ENCODE data around the gene HBB.

Gene HBB

DNA sequence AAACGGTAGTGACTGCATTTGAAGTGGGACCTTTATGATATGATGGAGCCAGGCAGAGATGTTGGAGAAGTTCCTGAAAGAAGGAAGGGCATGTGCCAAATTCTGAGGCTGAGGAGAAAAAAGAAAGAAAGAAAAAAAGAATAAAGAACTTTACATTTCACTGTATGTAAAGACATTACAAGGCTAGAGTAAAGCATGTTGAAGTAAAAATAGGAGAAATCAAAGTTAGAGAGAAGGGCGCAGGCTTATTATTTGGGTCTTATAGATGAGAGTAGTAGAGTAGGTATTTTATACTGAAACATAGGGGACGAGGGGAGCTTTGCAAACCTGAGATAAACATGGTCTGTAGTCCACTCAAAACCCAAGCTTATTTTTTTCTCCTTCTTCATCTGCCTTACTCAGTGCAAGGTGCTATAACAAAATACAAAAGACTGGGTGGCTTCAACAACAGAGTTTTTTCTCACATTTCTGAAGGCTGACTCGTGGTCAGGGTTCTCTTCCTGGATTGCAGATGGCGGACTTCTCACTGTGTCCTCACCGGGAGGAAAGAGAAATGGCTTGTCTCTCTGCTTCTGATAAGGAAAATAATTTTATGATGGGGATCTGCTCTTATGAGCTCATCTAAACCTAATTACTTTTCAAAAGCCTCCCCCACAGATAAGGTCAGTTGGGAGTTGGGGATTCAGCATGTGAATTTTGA lies 20.1 kb upstream of the HBB start:
- DNase-seq, result no peak

GRCh38 chr11:5245155-5245554 lies 18.3 kb upstream of the HBB start:
- DNase-seq, result no peak

DNA sequence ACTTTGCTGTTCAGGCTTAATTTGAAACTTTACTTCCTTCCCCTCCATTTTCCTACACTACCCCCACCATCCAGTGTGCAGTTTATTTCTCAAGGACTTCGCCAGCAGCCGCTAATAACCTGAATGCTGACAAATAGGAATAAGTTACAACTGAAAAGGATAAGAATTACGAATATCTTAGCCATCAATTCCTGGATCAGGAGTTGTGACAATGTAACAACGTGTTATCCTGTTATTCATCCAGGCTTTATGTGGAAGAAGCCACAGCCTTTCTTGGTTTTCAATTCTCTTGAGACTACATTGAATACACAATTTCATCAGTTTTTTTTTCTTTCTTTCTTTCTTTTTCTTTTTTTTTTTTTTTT lies 16.9 kb upstream of the HBB start:
- no peak for DNase-seq

DNA sequence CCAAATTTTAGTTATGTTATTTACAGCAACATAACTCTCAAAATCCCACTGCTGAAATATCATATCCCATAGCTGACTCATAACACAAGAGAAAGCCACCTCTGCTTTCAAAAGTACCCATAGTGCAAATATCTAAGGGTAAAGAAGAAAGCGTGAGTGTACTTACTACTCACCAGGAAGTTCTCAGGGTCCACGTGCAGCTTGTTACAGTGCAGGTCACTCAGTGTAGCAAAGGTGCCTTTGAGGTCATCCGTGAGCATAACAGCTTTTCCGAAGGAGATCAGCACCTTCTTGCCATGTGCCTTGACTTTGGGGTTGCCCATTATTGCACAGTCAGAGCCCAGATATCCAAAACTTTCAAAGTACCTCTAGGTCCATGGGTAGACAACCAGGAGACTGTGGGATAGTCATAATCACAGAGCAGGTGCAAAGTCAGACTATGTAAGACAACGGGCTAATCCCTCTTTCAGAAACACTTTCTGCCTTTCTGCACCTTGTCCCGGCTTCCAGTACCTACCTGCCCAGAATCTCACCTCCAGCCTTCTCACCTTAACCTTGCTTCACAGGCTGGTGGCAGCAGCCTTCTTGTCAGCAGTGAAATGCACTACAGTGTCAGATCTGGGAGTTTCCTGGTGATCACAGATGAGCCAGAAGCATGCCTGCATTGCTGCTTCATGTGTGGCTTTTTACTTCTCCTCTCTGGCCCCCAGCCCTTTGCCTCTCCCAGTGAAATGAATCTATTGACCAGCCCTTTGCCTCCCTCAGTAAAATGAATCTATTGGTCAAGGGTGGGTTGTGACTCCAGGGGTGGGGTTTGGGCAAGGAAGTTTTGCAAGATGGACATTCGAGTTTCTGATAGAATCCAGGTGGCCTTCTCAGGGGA lies 16.3 kb upstream of the HBB start:
- DNase-seq, result no peak

DNA sequence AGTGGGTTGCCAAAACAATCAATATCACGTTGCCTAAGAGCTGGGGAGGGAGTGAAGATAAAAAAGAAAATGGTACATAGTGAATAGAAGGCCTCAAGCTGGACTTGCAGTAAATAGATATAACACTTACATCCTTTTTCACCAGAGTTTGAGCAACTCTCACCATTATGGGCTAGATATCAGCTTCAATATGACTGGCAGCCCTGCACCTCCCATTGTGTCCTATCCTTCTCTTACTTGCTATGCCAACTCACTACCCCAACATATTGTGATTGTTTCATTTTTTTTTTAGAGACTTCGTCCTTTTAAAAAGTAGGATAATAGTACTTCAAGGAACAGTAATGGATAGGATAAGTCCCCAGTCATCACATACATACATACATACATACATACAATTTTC lies 15.3 kb upstream of the HBB start:
- DNase-seq, result no peak

DNA sequence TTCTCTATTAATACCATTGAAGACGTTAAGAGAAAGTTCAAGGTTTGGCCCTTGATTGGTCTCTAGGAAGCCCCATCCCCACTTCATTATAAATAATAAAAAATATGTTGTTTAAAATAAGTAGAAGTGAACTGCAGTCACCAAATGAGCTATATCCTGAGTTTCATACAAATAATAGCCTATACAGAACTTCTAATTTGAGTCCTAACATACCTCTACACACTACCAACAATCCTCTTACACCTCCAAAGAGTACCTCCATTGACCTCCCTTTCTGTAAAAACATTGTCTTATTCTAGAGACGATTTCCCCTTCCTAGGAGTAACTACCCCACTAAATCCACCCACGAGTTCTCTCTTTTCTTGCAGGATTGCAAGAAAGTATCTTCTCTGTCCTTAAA lies 14.6 kb upstream of the HBB start:
- DNase-seq, result no peak

GRCh38 chr11:5240458-5240857 lies 13.6 kb upstream of the HBB start:
- DNase-seq, result no peak

DNA sequence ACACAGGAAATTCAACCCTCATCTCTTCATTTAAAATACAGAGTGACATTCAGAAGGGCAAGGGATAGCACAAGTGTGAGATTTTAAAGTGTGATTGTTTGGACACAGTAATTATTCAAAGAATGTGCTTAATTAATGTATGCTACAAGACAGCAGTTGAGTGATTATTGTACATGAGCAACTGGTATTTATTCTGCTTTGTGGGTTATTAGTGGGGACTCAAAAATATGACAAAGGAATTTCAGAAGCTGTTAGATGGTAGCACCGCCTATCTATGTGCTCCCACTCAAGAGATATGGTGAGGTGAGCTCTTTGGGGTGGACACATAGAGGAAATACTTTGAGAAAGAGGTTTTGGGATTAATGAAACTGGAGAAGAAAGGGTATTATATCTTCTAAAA lies 13.2 kb upstream of the HBB start:
- no peak for DNase-seq

GRCh38 chr11:5239046-5239445 lies 12.2 kb upstream of the HBB start:
- no peak for DNase-seq

DNA sequence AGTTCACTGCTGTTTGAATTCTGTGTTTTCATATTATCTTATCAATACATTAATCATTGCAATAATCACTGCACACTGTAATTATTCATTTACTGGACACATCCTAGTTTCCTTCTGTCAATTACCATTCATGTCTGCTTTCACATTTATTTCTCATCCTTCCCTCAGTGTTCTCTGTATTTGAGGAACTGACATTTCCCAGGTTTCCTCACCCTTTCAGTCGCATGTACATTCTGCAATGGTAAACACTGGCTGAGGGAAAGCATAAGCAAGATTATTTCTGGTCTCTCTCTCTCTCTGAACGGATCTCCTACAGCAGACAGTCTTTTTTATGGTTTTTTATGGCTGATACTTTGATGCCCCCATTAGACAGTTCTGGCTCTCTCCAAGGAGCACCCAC lies 11.6 kb upstream of the HBB start:
- no peak for DNase-seq

- DNase-seq, result no peak
Observed at GRCh38 chr11:5237420-5237819, 10.5 kb upstream of the HBB start.

DNA sequence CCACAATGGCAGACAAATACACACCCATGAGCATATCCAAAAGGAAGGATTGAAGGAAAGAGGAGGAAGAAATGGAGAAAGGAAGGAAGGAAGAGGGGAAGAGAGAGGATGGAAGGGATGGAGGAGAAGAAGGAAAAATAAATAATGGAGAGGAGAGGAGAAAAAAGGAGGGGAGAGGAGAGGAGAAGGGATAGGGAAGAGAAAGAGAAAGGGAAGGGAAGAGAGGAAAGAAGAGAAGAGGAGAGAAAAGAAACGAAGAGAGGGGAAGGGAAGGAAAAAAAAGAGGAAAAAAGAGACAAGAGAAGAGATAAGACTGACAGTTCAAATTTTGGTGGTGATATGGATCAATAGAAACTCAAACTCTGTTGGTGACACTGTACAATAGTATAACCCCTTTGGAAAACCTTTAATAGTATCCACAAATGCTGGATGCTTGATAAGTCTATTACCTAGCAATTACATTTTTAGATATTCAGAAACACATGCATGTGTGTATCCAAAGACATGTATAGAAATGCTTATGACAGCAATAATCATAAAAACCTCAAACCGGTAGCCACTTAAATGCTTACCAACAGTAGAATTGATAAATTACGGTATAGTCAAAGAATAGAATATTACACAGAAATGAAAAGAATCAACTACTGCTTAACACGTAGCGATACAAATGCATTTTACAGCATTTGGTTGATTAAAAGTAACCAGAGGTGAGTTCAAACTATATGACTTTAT lies 8.7 kb upstream of the HBB start:
- no peak for DNase-seq

DNA sequence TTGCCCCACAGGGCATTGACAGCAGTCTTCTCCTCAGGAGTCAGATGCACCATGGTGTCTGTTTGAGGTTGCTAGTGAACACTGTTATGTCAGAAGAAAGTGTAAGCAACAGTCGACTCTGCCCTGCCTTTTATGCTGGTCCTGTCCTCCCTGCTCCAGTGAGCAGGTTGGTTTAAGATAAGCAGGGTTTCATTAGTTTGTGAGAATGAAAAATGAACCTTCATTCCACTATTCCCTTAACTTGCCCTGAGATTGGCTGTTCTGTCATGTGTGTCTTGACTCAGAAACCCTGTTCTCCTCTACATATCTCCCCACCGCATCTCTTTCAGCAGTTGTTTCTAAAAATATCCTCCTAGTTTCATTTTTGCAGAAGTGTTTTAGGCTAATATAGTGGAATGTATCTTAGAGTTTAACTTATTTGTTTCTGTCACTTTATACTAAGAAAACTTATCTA lies 7.5 kb upstream of the HBB start, which contains the start of gene HBD:
Gene HBD (minus strand): TSS at position 103 of the 454 bp plus-strand sequence. CDS start 50 bp downstream, at position 53.
- DNase-seq, result peak; percentile 1

GRCh38 chr11:5233307-5233706 lies 6.4 kb upstream of the HBB start:
- no peak for DNase-seq

DNA sequence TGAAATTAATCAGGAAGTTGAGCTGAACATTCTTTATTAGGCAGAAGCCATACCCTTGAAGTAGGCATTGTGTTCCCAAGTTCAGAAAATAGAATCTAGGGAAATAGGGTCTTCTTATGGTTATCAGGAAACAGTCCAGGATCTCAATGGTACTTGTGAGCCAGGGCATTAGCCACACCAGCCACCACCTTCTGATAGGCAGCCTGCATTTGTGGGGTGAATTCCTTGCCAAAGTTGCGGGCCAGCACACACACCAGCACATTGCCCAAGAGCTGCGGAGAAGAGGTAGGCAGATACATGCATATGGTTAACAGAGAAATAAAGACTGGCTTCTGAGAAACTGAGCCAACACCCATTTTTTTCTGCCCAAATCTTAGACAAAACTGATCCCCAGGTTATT lies 6.0 kb upstream of the HBB start:
- no peak for DNase-seq

DNA sequence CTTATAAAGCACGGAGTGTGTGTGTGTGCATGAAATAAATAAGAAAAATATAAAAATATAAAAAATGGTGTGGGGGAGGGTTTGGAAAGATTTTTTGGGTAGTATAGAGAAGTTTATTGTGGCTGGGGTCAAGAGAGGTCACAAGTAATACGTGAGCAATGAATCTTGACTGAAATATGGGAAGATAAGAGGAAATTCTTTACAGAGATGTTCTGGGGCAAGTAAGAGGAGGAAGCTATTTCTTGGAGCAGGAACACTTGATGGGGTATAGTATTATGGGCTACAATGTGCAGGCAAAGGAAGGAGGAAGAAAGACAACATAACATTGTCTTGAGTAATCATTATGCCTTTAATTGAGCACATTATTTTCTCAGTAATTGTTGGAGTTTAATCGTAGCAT lies 5.3 kb upstream of the HBB start:
- no peak for DNase-seq

GRCh38 chr11:5231111-5231510 lies 4.2 kb upstream of the HBB start:
- no peak for DNase-seq

DNA sequence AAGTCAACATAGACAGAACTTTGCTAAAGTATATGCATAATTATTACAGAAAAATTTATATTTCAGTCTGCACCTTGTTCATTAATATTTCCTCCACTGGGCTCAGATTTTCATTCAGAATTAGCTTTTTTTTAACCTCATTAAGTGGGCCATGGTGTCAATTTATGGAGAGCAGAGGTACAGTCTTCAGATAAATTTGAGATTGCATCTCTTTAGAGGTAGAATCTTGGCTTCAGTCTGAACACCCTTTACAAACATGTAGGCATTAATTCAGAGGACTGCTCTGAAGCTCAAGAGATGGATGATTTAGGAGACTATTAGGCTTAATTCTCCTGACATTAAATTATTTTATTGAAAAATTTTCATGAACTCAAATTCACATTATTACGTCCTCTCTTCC lies 3.4 kb upstream of the HBB start:
- DNase-seq, result no peak

- no peak for DNase-seq
Observed at GRCh38 chr11:5229796-5230195, 2.9 kb upstream of the HBB start.

DNA sequence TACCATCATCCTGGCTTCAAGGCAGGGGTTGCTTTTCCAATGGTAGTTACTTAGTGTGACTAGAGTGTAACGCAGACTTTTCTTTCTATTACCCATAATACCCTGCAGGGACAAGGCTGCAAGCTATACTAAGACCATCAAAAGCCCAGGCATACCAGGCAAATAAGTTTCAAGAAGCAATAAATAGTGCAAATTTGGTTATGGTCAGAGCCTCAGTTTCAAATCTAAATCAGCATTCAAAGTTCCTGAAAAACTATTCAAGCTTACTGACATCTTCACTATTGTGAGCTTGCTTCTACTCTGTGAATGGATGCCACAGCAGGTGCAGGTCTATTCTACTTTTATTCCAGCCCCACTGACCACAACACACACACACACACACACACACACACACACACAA lies 2.5 kb upstream of the HBB start:
- DNase-seq, result no peak

- DNase-seq, result no peak
Observed at GRCh38 chr11:5228124-5228523, 1.3 kb upstream of the HBB start.

DNA sequence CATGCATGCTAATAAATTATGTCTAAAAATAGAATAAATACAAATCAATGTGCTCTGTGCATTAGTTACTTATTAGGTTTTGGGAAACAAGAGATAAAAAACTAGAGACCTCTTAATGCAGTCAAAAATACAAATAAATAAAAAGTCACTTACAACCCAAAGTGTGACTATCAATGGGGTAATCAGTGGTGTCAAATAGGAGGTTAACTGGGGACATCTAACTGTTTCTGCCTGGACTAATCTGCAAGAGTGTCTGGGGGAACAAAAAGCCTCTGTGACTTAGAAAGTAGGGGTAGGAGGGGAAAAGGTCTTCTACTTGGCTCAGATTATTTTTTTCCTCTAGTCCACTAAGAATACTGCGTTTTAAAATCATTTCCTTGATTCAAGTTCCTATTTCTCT lies 810 bp upstream of the HBB start:
- DNase-seq, result no peak

- DNase-seq, result no peak
Observed at GRCh38 chr11:5225480-5225871, 1.4 kb downstream of the HBB start.
